ENCODE results near the gene ISCU. TPM values are rescaled to one million over a fixed set of nuclear protein-coding genes. Genes with fewer than 3 reads are reported as not detected.

The ISCU gene
- polyA plus RNA-seq, 1 of the 3 experiments (the other 2 are of a cell fraction): 165 TPM

- Histone ChIP-seq H2AFZ (ENCODE audit: low read depth) (no peak overlapping the region), H3K4me2 (no peak overlapping the region), H3K9ac (no peak overlapping the region), H3K36me3 (replicated peaks in 1 of 2; ENCODE audit: control insufficient read depth in 1 of 2, insufficient read depth in 2 of 2, low read length in 1 of 2) (no peaks in the 10 kb centered on the region), H3K9me2 (no peaks in the 10 kb centered on the region), H3K27ac (ENCODE audit: low read depth in 2 of 2, low read length in 1 of 2) (peak overlapping the region in 1 of 2 experiments; percentile 61; a peak in 1 of 4 replicates), H3K27me3 (ENCODE audit: insufficient read depth) (no peaks in the 10 kb centered on the region), H3K4me3 (ENCODE audit: low read depth in 2 of 2, low read length in 1 of 2) (no peak overlapping the region), H3F3A (replicated peaks; ENCODE audit: insufficient read depth) (peaks cover 6% of the 10 kb centered on the region), H4K20me1 (ENCODE audit: insufficient read depth) (no peaks in the 10 kb centered on the region), H3K79me2 (ENCODE audit: insufficient read depth) (no peaks in the 10 kb centered on the region), H3K4me1 (ENCODE audit: control insufficient read depth in 1 of 2, insufficient read depth in 2 of 2, low read depth in 1 of 2, low read length in 1 of 2) (peaks cover 7 to 20% of the 10 kb centered on the region in 2 experiments; a peak in 3 of 4 replicates), H3K9me3 (no peaks in the 10 kb centered on the region)
- ChIA-PET CTCF (interaction anchor here (1.0 to 19.2 kb wide), 4 partner anchors 10 to 340 kb away, joined by 4 to 503 read pairs (median 4); partner anchors contain the start of genes ISCU and SART3), POLR2A (no interaction called here)
- TF ChIP-seq REST (IDR thresholded peaks at IDR 0.05; ENCODE audit: low read depth, low read length) (no peak), GABPA (IDR thresholded peaks at IDR 0.05; ENCODE audit: low read depth) (no peak), FOXM1 (IDR thresholded peaks at IDR 0.05; ENCODE audit: low read depth) (no peak), GATA2 (CRISPR knock-in tag; IDR thresholded peaks at IDR 0.05) (no peak), NRF1 (IDR thresholded peaks at IDR 0.05; ENCODE audit: low read depth, low read length) (no peak), RXRA (IDR thresholded peaks at IDR 0.05; ENCODE audit: borderline replicate concordance, low read depth) (no peak), PBX3 (IDR thresholded peaks at IDR 0.05) (no peak), ELF1 (IDR thresholded peaks at IDR 0.05) (no peak), TAF1 (IDR thresholded peaks at IDR 0.05; ENCODE audit: borderline replicate concordance, low read depth, low read length) (no peak), CTCF (IDR thresholded peaks at IDR 0.05) (no peak), RCOR1 (IDR thresholded peaks at IDR 0.05; ENCODE audit: low read length) (no peak), EP300 (IDR thresholded peaks at IDR 0.05; ENCODE audit: borderline replicate concordance in 1 of 2, low read depth in 1 of 2, low read length in 1 of 2) (no peak), IRF3 (IDR thresholded peaks at IDR 0.05; ENCODE audit: low read depth, low read length) (no peak), MEF2A (IDR thresholded peaks at IDR 0.05; ENCODE audit: borderline replicate concordance, low read depth) (no peak), USF1 (IDR thresholded peaks at IDR 0.05; ENCODE audit: borderline replicate concordance, low read depth) (no peak), RAD21 (IDR thresholded peaks at IDR 0.05; ENCODE audit: low read length) (no peak), RFX5 (IDR thresholded peaks at IDR 0.05; ENCODE audit: low read length) (no peak), USF2 (IDR thresholded peaks at IDR 0.05; ENCODE audit: borderline replicate concordance, low read depth, low read length) (no peak), ZBTB33 (IDR thresholded peaks at IDR 0.05; ENCODE audit: borderline replicate concordance, low read depth) (no peak), FOSL2 (IDR thresholded peaks at IDR 0.05; ENCODE audit: borderline replicate concordance, low read depth) (no peak)
- no peak for DNase-seq
- WGBS (ENCODE audit: low lambda C conversion rate): 93% methylated on average over 12 of the region's 15 CpGs
These were observed 48.6 kb downstream of the ISCU start for GRCh38 chr12:108610856-108611605.

Measured in SK-N-SH (cell line).